ENCODE measurements around the gene GOLGA6L10.
A peak's percentile ranks its signal among the peaks of the same experiment; 100 is the strongest.
"Not testable (repeated sequence)": the region's sequence is repeated elsewhere in the genome, so short reads cannot be mapped to it uniquely, and the experiment has no call there.

Gene GOLGA6L10

DNA sequence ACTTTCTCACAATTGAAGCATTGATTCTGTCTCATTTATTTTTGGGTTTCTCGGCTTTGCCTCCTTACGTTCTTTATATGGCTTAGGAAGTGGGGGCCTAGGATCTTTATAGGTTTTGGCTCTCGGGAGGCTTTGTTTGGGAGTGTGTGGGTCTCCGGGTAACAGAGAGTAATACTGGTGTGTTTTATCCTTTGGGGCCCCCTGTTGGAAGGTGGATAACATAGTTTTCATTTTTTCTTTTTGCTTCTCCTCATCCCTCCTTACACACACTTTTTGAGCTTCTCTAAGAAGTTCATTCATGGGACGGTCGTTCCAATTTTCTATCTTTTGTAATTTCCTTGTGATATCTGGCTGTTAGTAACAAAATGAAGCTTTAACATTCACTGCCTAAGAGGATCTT lies 30.3 kb upstream of the GOLGA6L10 start:
- DNase-seq; H3K79me2 ChIP-seq (ENCODE audit: low read length): not testable (repeated sequence)
- TF ChIP-seq, protein P1, sequence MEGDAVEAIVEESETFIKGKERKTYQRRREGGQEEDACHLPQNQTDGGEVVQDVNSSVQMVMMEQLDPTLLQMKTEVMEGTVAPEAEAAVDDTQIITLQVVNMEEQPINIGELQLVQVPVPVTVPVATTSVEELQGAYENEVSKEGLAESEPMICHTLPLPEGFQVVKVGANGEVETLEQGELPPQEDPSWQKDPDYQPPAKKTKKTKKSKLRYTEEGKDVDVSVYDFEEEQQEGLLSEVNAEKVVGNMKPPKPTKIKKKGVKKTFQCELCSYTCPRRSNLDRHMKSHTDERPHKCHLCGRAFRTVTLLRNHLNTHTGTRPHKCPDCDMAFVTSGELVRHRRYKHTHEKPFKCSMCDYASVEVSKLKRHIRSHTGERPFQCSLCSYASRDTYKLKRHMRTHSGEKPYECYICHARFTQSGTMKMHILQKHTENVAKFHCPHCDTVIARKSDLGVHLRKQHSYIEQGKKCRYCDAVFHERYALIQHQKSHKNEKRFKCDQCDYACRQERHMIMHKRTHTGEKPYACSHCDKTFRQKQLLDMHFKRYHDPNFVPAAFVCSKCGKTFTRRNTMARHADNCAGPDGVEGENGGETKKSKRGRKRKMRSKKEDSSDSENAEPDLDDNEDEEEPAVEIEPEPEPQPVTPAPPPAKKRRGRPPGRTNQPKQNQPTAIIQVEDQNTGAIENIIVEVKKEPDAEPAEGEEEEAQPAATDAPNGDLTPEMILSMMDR (IDR thresholded peaks at IDR 0.05; ENCODE audit: low read length), result 0 out of 2 replicates have a peak, but pooled peaks have one; percentile 6

DNA sequence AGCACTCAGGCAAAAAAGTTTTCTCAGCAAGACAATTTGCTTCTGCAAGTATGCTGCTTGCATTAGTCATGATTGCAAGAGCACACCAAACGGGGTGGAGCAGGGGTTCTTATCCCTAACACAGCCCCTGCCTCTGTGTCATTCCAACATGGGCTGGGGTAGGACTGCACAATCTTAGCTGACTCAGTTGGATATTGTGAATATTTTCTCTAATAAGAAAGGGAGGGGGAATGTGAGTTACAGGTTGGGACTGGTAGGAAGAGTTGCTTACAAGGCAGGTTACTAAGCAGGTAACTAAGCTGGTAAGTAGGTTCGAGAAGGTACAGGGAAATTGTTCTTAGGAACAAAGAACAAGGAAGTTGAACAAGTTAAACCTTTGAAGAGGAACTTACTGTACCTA lies 24.4 kb upstream of the GOLGA6L10 start:
- not testable (repeated sequence) for H3K79me2 ChIP-seq (ENCODE audit: low read length); H3K9ac ChIP-seq (ENCODE audit: low read length); H3F3A ChIP-seq (ENCODE audit: insufficient read depth, low read length); H3K4me3 ChIP-seq (ENCODE audit: low read length); H3K9me3 ChIP-seq (replicated peaks; ENCODE audit: insufficient read depth, low read length); H3K4me2 ChIP-seq (ENCODE audit: low read depth, low read length); H3K4me1 ChIP-seq (ENCODE audit: low read length); H2AFZ ChIP-seq (ENCODE audit: low read length); H3K27me3 ChIP-seq (replicated peaks; ENCODE audit: insufficient read depth, low read length); H3K36me3 ChIP-seq (replicated peaks; ENCODE audit: insufficient read depth, low read length); H3K27ac ChIP-seq (ENCODE audit: low read length); H4K20me1 ChIP-seq (ENCODE audit: insufficient read depth, low read length); DNase-seq; H3K9me2 ChIP-seq (replicated peaks; ENCODE audit: insufficient read depth, low read length)

More for the DNA sequence above, 30.3 kb upstream of the GOLGA6L10 start:
- not testable (repeated sequence) for H3K9me3 ChIP-seq (replicated peaks; ENCODE audit: insufficient read depth, low read length); H4K20me1 ChIP-seq (ENCODE audit: insufficient read depth, low read length); H3K4me1 ChIP-seq (ENCODE audit: low read length); H3K9ac ChIP-seq (ENCODE audit: low read length); H3F3A ChIP-seq (ENCODE audit: insufficient read depth, low read length); H3K4me3 ChIP-seq (ENCODE audit: low read length); H3K36me3 ChIP-seq (replicated peaks; ENCODE audit: insufficient read depth, low read length); H3K9me2 ChIP-seq (replicated peaks; ENCODE audit: insufficient read depth, low read length); H2AFZ ChIP-seq (ENCODE audit: low read length); H3K4me2 ChIP-seq (ENCODE audit: low read depth, low read length); H3K27ac ChIP-seq (ENCODE audit: low read length); H3K27me3 ChIP-seq (replicated peaks; ENCODE audit: insufficient read depth, low read length)

DNA sequence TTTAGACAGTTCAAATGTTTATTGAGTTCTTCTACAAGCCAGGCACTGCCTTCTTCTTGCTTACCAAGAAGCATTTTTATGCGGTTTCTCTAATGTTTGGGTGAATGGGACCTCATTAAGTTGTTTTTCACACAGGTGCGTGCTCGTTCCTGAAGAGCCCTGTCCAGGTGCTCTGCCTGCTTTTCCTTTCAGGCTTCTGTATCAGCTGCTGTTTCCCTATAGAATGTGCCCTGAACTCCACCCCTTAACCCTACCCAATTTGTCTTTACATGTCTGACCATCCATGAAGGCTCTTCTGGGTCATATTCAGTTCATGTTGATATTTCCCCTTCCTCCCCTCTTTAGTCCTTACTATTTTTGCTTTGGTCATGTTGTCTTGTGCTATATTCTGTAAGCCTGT lies 22.4 kb upstream of the GOLGA6L10 start:
- no peak for DNase-seq
- no peak overlapping the region for H2AFZ ChIP-seq (ENCODE audit: low read length)
- H3K4me1 ChIP-seq (ENCODE audit: low read length), result no peaks in the 10 kb centered on the region
- no peaks in the 10 kb centered on the region for H3F3A ChIP-seq (ENCODE audit: insufficient read depth, low read length)
- no peaks in the 10 kb centered on the region for H3K9me3 ChIP-seq (replicated peaks; ENCODE audit: insufficient read depth, low read length)
- H3K27ac ChIP-seq (ENCODE audit: low read length), result no peak overlapping the region
- H3K9me2 ChIP-seq (replicated peaks; ENCODE audit: insufficient read depth, low read length), result no peaks in the 10 kb centered on the region
- no peak overlapping the region for H3K4me3 ChIP-seq (ENCODE audit: low read length)
- TF ChIP-seq EZH2 (optimal IDR thresholded peaks at IDR 0.05; ENCODE audit: low read depth, low read length) (no peak), EZH2phosphoT487 (IDR thresholded peaks at IDR 0.05; ENCODE audit: low read length) (no peak)
- TF ChIP-seq, protein P1 (IDR thresholded peaks at IDR 0.05; ENCODE audit: low read length), result no peak
- H3K4me2 ChIP-seq (ENCODE audit: low read depth, low read length), result no peak overlapping the region
- H3K36me3 ChIP-seq (replicated peaks; ENCODE audit: insufficient read depth, low read length), result no peaks in the 10 kb centered on the region
- H3K27me3 ChIP-seq (replicated peaks; ENCODE audit: insufficient read depth, low read length), result no peaks in the 10 kb centered on the region
- no peaks in the 10 kb centered on the region for H3K79me2 ChIP-seq (ENCODE audit: low read length)
- H4K20me1 ChIP-seq (ENCODE audit: insufficient read depth, low read length), result no peaks in the 10 kb centered on the region
- H3K9ac ChIP-seq (ENCODE audit: low read length), result no peak overlapping the region

DNA sequence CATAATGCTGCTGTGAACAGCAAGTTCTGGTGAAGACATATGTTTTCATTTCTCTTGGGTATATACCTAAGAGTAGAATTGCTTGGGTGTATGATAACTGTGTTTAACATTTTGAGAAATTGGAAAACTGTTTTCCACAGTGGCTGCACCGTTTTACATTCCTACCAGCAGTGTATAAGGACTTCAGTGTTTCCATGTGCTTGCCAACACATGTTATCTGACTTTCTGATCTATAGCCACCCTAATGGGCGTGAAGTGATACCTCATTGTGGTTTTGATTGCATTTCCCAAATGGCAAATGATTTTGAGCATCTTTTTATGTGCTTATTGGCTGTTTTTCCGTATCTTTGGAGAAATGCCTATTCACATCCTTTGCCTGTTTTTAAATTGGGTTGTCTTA lies 18.5 kb upstream of the GOLGA6L10 start:
- not testable (repeated sequence) for H3K4me3 ChIP-seq (ENCODE audit: low read length); H3K9me2 ChIP-seq (replicated peaks; ENCODE audit: insufficient read depth, low read length); H3K36me3 ChIP-seq (replicated peaks; ENCODE audit: insufficient read depth, low read length); H3K4me1 ChIP-seq (ENCODE audit: low read length); H3K27ac ChIP-seq (ENCODE audit: low read length); H3K9me3 ChIP-seq (replicated peaks; ENCODE audit: insufficient read depth, low read length); DNase-seq; H3K4me2 ChIP-seq (ENCODE audit: low read depth, low read length); H4K20me1 ChIP-seq (ENCODE audit: insufficient read depth, low read length); H3F3A ChIP-seq (ENCODE audit: insufficient read depth, low read length); H3K27me3 ChIP-seq (replicated peaks; ENCODE audit: insufficient read depth, low read length); H2AFZ ChIP-seq (ENCODE audit: low read length); H3K79me2 ChIP-seq (ENCODE audit: low read length); H3K9ac ChIP-seq (ENCODE audit: low read length)

DNA sequence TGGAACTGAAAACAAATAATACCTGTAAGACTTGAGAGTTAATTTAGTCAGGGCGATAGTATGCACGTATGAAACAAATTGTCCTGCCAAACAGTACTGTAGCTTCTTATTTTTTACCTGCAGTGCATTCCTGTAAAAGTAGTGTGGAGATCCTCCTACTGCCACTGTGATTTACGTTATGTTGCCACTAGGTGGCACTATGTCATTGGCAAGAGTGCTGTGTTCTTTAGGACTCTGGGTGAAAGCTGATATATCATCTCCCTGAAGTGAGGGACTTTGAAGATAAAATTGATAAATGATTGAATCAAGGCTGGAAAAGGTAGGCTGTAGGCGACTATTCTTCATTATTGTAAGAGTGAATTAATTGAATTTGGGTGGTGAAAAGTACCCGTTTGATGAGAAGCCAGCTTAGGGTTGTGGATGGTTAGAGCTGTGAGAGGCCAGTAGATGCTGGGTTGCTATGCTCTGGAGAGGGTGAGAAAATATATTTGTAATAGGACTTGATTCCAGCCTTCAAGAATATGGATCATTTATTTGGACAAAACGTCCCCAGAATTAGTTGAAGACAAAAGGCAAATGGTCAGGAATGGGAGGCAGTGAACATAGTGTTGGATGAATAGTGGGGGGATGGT lies 16.5 kb upstream of the GOLGA6L10 start:
- H3K9me3 ChIP-seq (replicated peaks; ENCODE audit: insufficient read depth, low read length); DNase-seq: not testable (repeated sequence)

DNA sequence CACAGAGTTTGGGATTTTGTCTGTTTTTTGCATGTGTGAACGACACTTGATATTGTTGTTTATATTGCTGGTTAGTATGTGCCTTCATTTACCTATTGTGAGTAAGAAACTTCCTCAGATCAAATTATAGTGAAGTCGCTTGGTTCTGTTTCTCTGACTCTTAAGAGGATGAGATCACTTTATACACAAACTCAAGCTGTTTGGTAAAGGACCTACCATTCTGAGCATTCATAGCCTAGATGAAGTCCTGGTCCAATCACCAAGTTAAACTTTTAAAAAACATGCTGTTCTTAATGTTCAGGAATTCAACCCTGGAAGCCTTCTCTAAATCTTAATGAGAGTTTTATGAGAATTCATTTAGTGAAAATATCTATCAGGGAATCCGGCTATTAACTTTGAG lies 15.3 kb upstream of the GOLGA6L10 start:
- not testable (repeated sequence) for H3F3A ChIP-seq (ENCODE audit: insufficient read depth, low read length); H3K79me2 ChIP-seq (ENCODE audit: low read length); H3K4me1 ChIP-seq (ENCODE audit: low read length); H3K9ac ChIP-seq (ENCODE audit: low read length); H3K9me2 ChIP-seq (replicated peaks; ENCODE audit: insufficient read depth, low read length); DNase-seq; H3K4me3 ChIP-seq (ENCODE audit: low read length); H3K4me2 ChIP-seq (ENCODE audit: low read depth, low read length); H3K27me3 ChIP-seq (replicated peaks; ENCODE audit: insufficient read depth, low read length); H2AFZ ChIP-seq (ENCODE audit: low read length); H4K20me1 ChIP-seq (ENCODE audit: insufficient read depth, low read length); H3K27ac ChIP-seq (ENCODE audit: low read length); H3K9me3 ChIP-seq (replicated peaks; ENCODE audit: insufficient read depth, low read length); H3K36me3 ChIP-seq (replicated peaks; ENCODE audit: insufficient read depth, low read length)

More for the DNA sequence above, 16.5 kb upstream of the GOLGA6L10 start:
- H3K4me2 ChIP-seq (ENCODE audit: low read depth, low read length); H3K36me3 ChIP-seq (replicated peaks; ENCODE audit: insufficient read depth, low read length); H3K9ac ChIP-seq (ENCODE audit: low read length); H3K9me2 ChIP-seq (replicated peaks; ENCODE audit: insufficient read depth, low read length); H3K4me3 ChIP-seq (ENCODE audit: low read length); H3K4me1 ChIP-seq (ENCODE audit: low read length); H3K27ac ChIP-seq (ENCODE audit: low read length); H3K79me2 ChIP-seq (ENCODE audit: low read length); H3F3A ChIP-seq (ENCODE audit: insufficient read depth, low read length); H2AFZ ChIP-seq (ENCODE audit: low read length); H4K20me1 ChIP-seq (ENCODE audit: insufficient read depth, low read length); H3K27me3 ChIP-seq (replicated peaks; ENCODE audit: insufficient read depth, low read length): not testable (repeated sequence)

Data from MM.1S (cell line).